BLaER1 (cell line): ENCODE measurements around the gene SLC40A1.

ENCODE experiments used
- H3K27ac ChIP-seq: shearing (Covaris generic); formaldehyde crosslinking; 2 replicates; pipeline ENCODE4 v1.8.1; 2022
- H3K27me3 ChIP-seq: shearing (Covaris generic); formaldehyde crosslinking; 2 replicates; pipeline ENCODE4 v1.8.1; 2022
- H3K36me3 ChIP-seq: shearing (Covaris generic); formaldehyde crosslinking; 2 replicates; pipeline ENCODE4 v1.8.1; 2022
- H3K4me1 ChIP-seq: shearing (Covaris generic); formaldehyde crosslinking; 2 replicates; pipeline ENCODE4 v1.8.1; 2022
- H3K4me2 ChIP-seq: shearing (Covaris generic); formaldehyde crosslinking; 2 replicates; pipeline ENCODE4 v1.8.1; 2022
- H3K4me3 ChIP-seq: shearing (Covaris generic); formaldehyde crosslinking; 2 replicates; pipeline ENCODE4 v1.8.1; 2022
- H3K9ac ChIP-seq: shearing (Covaris generic); formaldehyde crosslinking; 2 replicates; pipeline ENCODE4 v1.8.1; 2022
- H3K9me3 ChIP-seq: shearing (Covaris generic); formaldehyde crosslinking; 2 replicates; pipeline ENCODE4 v1.8.1; 2022
- H4K20me1 ChIP-seq: shearing (Covaris generic); formaldehyde crosslinking; 2 replicates; pipeline ENCODE4 v1.8.1; 2022
- Cebpa-rat ChIP-seq: shearing (Covaris generic); IDR thresholded peaks from 2 replicates; pipeline ENCODE4 v1.8.1; 2022

Gene SLC40A1

DNA sequence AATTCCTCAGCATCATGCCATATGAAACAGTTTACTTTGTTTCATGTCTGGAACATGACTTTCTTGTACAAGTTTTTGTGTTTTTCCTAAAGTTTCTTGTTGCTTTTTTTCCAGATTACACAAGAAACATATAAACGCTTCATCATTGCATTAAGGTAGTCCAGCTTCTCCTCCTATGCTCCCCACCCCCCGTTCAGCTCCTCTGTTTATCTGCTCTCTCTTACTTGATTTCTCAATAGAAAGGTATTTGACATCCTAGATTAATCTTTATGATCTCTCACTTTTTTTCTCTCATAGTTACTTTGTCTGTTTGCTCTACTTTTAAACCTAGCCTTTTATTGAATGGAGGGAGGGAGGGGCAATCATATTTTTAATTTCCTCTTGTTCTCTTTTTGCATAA is 25.4 kb downstream of the SLC40A1 start:
- Histone ChIP-seq H3K27ac (no peak overlapping the region), H3K36me3 (no peaks in the 10 kb centered on the region), H3K4me3 (no peak overlapping the region), H3K27me3 (no peaks in the 10 kb centered on the region), H3K4me2 (no peak overlapping the region), H3K9ac (no peak overlapping the region), H3K4me1 (peaks cover 5% of the 10 kb centered on the region), H4K20me1 (no peaks in the 10 kb centered on the region), H3K9me3 (no peaks in the 10 kb centered on the region)
- no peak for TF ChIP-seq Cebpa-rat

- Histone ChIP-seq H3K27me3 (no peaks in the 10 kb centered on the region), H3K9me3 (no peaks in the 10 kb centered on the region), H3K9ac (no peak overlapping the region), H3K4me1 (no peaks in the 10 kb centered on the region), H3K27ac (no peak overlapping the region), H3K36me3 (no peaks in the 10 kb centered on the region), H4K20me1 (no peaks in the 10 kb centered on the region), H3K4me2 (no peak overlapping the region), H3K4me3 (no peak overlapping the region)
- TF ChIP-seq Cebpa-rat: no peak
Observed at GRCh38 chr2:189553504-189554088, 27.0 kb downstream of the SLC40A1 start.

- no peaks in the 10 kb centered on the region for H3K36me3 ChIP-seq
- no peaks in the 10 kb centered on the region for H3K9me3 ChIP-seq
- H3K9ac ChIP-seq: no peak overlapping the region
- no peaks in the 10 kb centered on the region for H3K4me1 ChIP-seq
- H3K4me2 ChIP-seq: no peak overlapping the region
- TF ChIP-seq Cebpa-rat: no peak
- no peak overlapping the region for H3K4me3 ChIP-seq
- H3K27ac ChIP-seq: no peak overlapping the region
- H3K27me3 ChIP-seq: no peaks in the 10 kb centered on the region
- no peaks in the 10 kb centered on the region for H4K20me1 ChIP-seq
Observed at GRCh38 chr2:189552991-189553404, 27.6 kb downstream of the SLC40A1 start.

- Histone ChIP-seq H3K27ac (no peak overlapping the region), H4K20me1 (no peaks in the 10 kb centered on the region), H3K36me3 (no peaks in the 10 kb centered on the region), H3K27me3 (no peaks in the 10 kb centered on the region), H3K9ac (no peak overlapping the region), H3K9me3 (no peaks in the 10 kb centered on the region), H3K4me3 (no peak overlapping the region), H3K4me1 (no peaks in the 10 kb centered on the region), H3K4me2 (no peak overlapping the region)
- TF ChIP-seq Cebpa-rat: no peak
Observed at GRCh38 chr2:189552334-189552990, 28.1 kb downstream of the SLC40A1 start.

DNA sequence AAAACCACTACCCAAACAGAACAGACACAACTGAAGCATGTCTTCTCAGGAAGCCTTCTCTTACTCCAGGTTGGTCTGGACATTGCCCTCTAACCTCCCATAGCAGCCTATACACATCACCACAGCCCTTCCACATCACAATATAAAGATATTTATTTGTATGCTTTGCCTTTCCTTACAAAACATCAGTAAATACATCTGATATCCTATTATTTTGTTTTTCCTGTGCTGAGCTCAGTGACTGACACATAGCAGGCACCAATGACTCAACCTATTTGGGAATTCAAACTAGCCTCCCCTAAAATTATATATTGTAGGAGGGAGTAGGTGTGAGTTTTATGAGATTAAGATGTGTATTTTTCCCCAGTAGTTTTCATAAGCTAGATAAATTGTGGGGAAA is 28.8 kb downstream of the SLC40A1 start:
- no peak for TF ChIP-seq Cebpa-rat
- no peaks in the 10 kb centered on the region for H3K27me3 ChIP-seq
- no peak overlapping the region for H3K27ac ChIP-seq
- H3K9me3 ChIP-seq: no peaks in the 10 kb centered on the region
- no peak overlapping the region for H3K4me2 ChIP-seq
- no peak overlapping the region for H3K4me3 ChIP-seq
- no peaks in the 10 kb centered on the region for H4K20me1 ChIP-seq
- H3K4me1 ChIP-seq: no peaks in the 10 kb centered on the region
- no peak overlapping the region for H3K9ac ChIP-seq
- no peaks in the 10 kb centered on the region for H3K36me3 ChIP-seq

- Histone ChIP-seq H4K20me1 (no peaks in the 10 kb centered on the region), H3K9ac (no peak overlapping the region), H3K36me3 (no peaks in the 10 kb centered on the region), H3K4me3 (no peak overlapping the region), H3K4me1 (no peaks in the 10 kb centered on the region), H3K27ac (no peak overlapping the region), H3K9me3 (no peaks in the 10 kb centered on the region), H3K4me2 (no peak overlapping the region), H3K27me3 (no peaks in the 10 kb centered on the region)
- no peak for TF ChIP-seq Cebpa-rat
Observed at GRCh38 chr2:189549449-189549832, 31.1 kb downstream of the SLC40A1 start.

- Histone ChIP-seq H3K36me3 (no peaks in the 10 kb centered on the region), H3K9me3 (no peaks in the 10 kb centered on the region), H4K20me1 (no peaks in the 10 kb centered on the region), H3K4me2 (no peak overlapping the region), H3K4me1 (no peaks in the 10 kb centered on the region), H3K9ac (no peak overlapping the region), H3K27ac (no peak overlapping the region), H3K4me3 (no peak overlapping the region), H3K27me3 (no peaks in the 10 kb centered on the region)
- no peak for TF ChIP-seq Cebpa-rat
Observed at GRCh38 chr2:189548666-189549448, 31.7 kb downstream of the SLC40A1 start.

- H3K9ac ChIP-seq: no peak overlapping the region
- no peaks in the 10 kb centered on the region for H3K9me3 ChIP-seq
- H3K4me3 ChIP-seq: no peak overlapping the region
- TF ChIP-seq Cebpa-rat: no peak
- H3K4me1 ChIP-seq: no peaks in the 10 kb centered on the region
- no peaks in the 10 kb centered on the region for H3K36me3 ChIP-seq
- no peak overlapping the region for H3K27ac ChIP-seq
- no peaks in the 10 kb centered on the region for H3K27me3 ChIP-seq
- H3K4me2 ChIP-seq: no peak overlapping the region
- H4K20me1 ChIP-seq: no peaks in the 10 kb centered on the region
Observed at GRCh38 chr2:189545418-189545817, 35.2 kb downstream of the SLC40A1 start.

- H3K4me1 ChIP-seq: no peaks in the 10 kb centered on the region
- TF ChIP-seq Cebpa-rat: no peak
- no peak overlapping the region for H3K9ac ChIP-seq
- no peaks in the 10 kb centered on the region for H4K20me1 ChIP-seq
- H3K9me3 ChIP-seq: no peaks in the 10 kb centered on the region
- H3K4me3 ChIP-seq: no peak overlapping the region
- H3K4me2 ChIP-seq: no peak overlapping the region
- H3K36me3 ChIP-seq: no peaks in the 10 kb centered on the region
- no peak overlapping the region for H3K27ac ChIP-seq
- no peaks in the 10 kb centered on the region for H3K27me3 ChIP-seq
Observed at GRCh38 chr2:189544318-189545042, 36.1 kb downstream of the SLC40A1 start.

DNA sequence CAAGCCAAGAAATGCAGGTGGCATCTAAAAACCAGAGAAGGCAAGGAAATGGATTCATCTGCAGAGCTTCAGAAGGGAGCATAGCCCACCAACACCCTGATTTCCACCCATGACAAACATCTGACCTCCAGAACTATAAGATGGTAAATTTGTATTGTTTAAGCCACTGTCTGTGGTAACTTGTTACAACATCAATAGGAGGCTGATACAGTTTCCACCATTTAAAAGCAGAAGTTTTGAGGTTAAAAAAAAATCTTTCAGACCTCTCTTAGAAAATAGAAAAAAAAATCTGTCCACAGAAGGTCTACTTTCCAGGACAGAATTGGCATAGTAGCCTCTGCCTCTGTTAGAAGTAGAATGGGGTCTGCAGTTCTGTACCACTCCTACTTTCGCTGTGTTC is 37.2 kb downstream of the SLC40A1 start:
- no peaks in the 10 kb centered on the region for H3K36me3 ChIP-seq
- H3K27me3 ChIP-seq: no peaks in the 10 kb centered on the region
- H3K27ac ChIP-seq: no peak overlapping the region
- H3K4me2 ChIP-seq: no peak overlapping the region
- no peaks in the 10 kb centered on the region for H3K4me1 ChIP-seq
- no peak overlapping the region for H3K9ac ChIP-seq
- TF ChIP-seq Cebpa-rat: no peak
- no peak overlapping the region for H3K4me3 ChIP-seq
- H4K20me1 ChIP-seq: no peaks in the 10 kb centered on the region
- H3K9me3 ChIP-seq: no peaks in the 10 kb centered on the region
